CD4-positive, alpha-beta memory T cell (primary cell): Measurements from ENCODE around the gene ZNF213. TPM values are rescaled to one million over a fixed set of nuclear protein-coding genes. Genes with fewer than 3 reads are reported as not detected.
A peak's percentile ranks its signal among the peaks of the same experiment; 100 is the strongest.

Source experiments
- CTCF ChIA-PET: fragments of 350-600 bp; sonication (Branson Sonifier 250); formaldehyde crosslinking; loops from one replicate; lab custom pipeline; 2021; ENCODE audit warnings: inconsistent platforms; ENCODE audit not compliant: partially characterized antibody; lab: Charles Lee
- POLR2A ChIA-PET: fragments of 350-600 bp; sonication (Branson Sonifier 250); formaldehyde crosslinking; loops from one replicate; lab custom pipeline; 2021; ENCODE audit not compliant: partially characterized antibody; lab: Charles Lee
- DNase-seq, 5 donors: peaks; one replicate each; pipeline versions ENCODE4 v3.0.0 to v3.0.0-alpha.2; 2020 to 2022; ENCODE audit warnings: mixed read lengths in 1 of 5
- H3K27ac ChIP-seq: one replicate; pipeline ENCODE4 v1.7.0; 2013; ENCODE audit warnings: low read depth, low read length
- H3K27me3 ChIP-seq: 2 replicates; pipeline ENCODE4 v1.7.0; 2013; ENCODE audit warnings: mild to moderate bottlenecking, low read length, moderate library complexity; ENCODE audit not compliant: insufficient read depth
- H3K36me3 ChIP-seq: 2 replicates; pipeline ENCODE4 v1.7.0; 2013; ENCODE audit warnings: mild to moderate bottlenecking, low read length, moderate library complexity; ENCODE audit not compliant: insufficient read depth
- H3K4me1 ChIP-seq: 2 replicates; pipeline ENCODE4 v1.7.0; 2013; ENCODE audit warnings: mild to moderate bottlenecking, low read length, moderate library complexity; ENCODE audit not compliant: insufficient read depth
- H3K4me3 ChIP-seq, 2 donors: one replicate each; pipeline ENCODE4 v1.7.0; 2013; ENCODE audit warnings: low read length in 2 of 2, mild to moderate bottlenecking in 1 of 2
- H3K9me3 ChIP-seq, 2 donors: one replicate each; pipeline ENCODE4 v1.7.0; 2013; ENCODE audit warnings: low read length in 2 of 2, control low read depth in 1 of 2; ENCODE audit not compliant: control insufficient read depth in 1 of 2
- H3K27ac Mint-ChIP-seq, 7 donors: one replicate each; pipeline ENCODE4 v1.8.0; 2020 to 2021; ENCODE audit warnings: mixed read lengths in 7 of 7, mild to moderate bottlenecking in 6 of 7, inconsistent platforms in 3 of 7, moderate library complexity in 3 of 7
- H3K27me3 Mint-ChIP-seq, 2 donors: one replicate each; pipeline ENCODE4 v1.8.0; 2020 to 2021; ENCODE audit warnings: mixed read lengths in 2 of 2
- H3K36me3 Mint-ChIP-seq, 2 donors: one replicate each; pipeline ENCODE4 v1.8.0; 2020 to 2021; ENCODE audit warnings: mixed read lengths in 2 of 2, inconsistent platforms in 1 of 2, mild to moderate bottlenecking in 1 of 2
- H3K4me1 Mint-ChIP-seq, 4 donors: one replicate each; pipeline ENCODE4 v1.8.0; 2020 to 2021; ENCODE audit warnings: mixed read lengths in 4 of 4, mild to moderate bottlenecking in 1 of 4
- H3K4me3 Mint-ChIP-seq, 8 donors: one replicate each; pipeline ENCODE4 v1.8.0; 2020 to 2021; ENCODE audit warnings: mixed read lengths in 8 of 8, mild to moderate bottlenecking in 7 of 8, moderate library complexity in 6 of 8, inconsistent platforms in 3 of 8
- H3K9me3 Mint-ChIP-seq, 8 donors: one replicate each; pipeline ENCODE4 v1.8.0; 2020 to 2021; ENCODE audit warnings: mixed read lengths in 8 of 8, mild to moderate bottlenecking in 5 of 8, inconsistent platforms in 3 of 8, moderate library complexity in 1 of 8
- intact Hi-C: fragments of 100-400 bp; cut with micrococcal nuclease; formaldehyde crosslinking; loops from one replicate; pipeline ENCODE4 v1.15.1; 2023
- polyA plus RNA-seq, 2 donors: library from polyadenylated mRNA; unstranded; fragments of 300-500 nt; fragmentation: Illumina TruSeq; gene quantifications; one replicate each; pipeline ENCODE4 v1.2.3, GENCODE V29; 2021
- total RNA-seq, 2 experiments: library from RNA; stranded (reverse); gene quantifications; one replicate each; pipeline ENCODE4 v1.2.3, GENCODE V29; 2021

ZNF213 gene
- total and polyA plus RNA-seq, 4 experiments from 2014 or later, result 0.67 to 14.5 (median 8.7) TPM

- CTCF ChIA-PET, result interaction anchor here (0.7 to 17.8 kb wide), 20 partner anchors 9 to 73 kb away, joined by 3 to 376 read pairs (median 6); partner anchors contain the start of genes IL32 and ZNF213
- no peaks in the 10 kb centered on the region for H3K27me3 Mint-ChIP-seq
- intact Hi-C loops, result loop anchor here (1.0 to 2.0 kb wide), 2 partner anchors 42 to 70 kb away; no protein-coding TSS in a partner anchor
- H3K9me3 Mint-ChIP-seq, result no peaks in the 10 kb centered on the region
- Histone ChIP-seq H3K9me3 (no peaks in the 10 kb centered on the region), H3K27me3 (no peaks in the 10 kb centered on the region), H3K27ac (no peak overlapping the region), H3K4me1 (peaks cover 53% of the 10 kb centered on the region), H3K4me3 (peak overlapping the region in 1 of 2 donors; percentile 49), H3K36me3 (no peaks in the 10 kb centered on the region)
- no peaks in the 10 kb centered on the region for H3K36me3 Mint-ChIP-seq
- H3K4me3 Mint-ChIP-seq, result peak overlapping the region; percentile 82 to 91 (median 89)
- POLR2A ChIA-PET, result interaction anchor here (0.5 to 12.6 kb wide), 18 partner anchors 12 to 79 kb away, joined by 3 to 146 read pairs (median 4); partner anchors contain the start of genes IL32 and ZNF213
- DNase-seq, result peak; percentile 51 to 68 (median 60)
- H3K4me1 Mint-ChIP-seq, result peaks cover 22 to 67% (median 43%) of the 10 kb centered on the region in 4 donors
- H3K27ac Mint-ChIP-seq, result peak overlapping the region; percentile 82 to 95 (median 92)
Observed at GRCh38 chr16:3101018-3101840, 33.6 kb upstream of the ZNF213 start.

GRCh38 chr16:3101841-3102470, 32.9 kb upstream of the ZNF213 start:
- peak overlapping the region in 1 of 2 donors; percentile 2 for H3K4me3 ChIP-seq
- intact Hi-C loops, result loop anchor here (1.0 to 2.0 kb wide), 2 partner anchors 43 to 71 kb away; no protein-coding TSS in a partner anchor
- H3K9me3 ChIP-seq, result no peaks in the 10 kb centered on the region
- POLR2A ChIA-PET, result interaction anchor here (0.6 to 12.6 kb wide), 14 partner anchors 13 to 181 kb away, joined by 3 to 146 read pairs (median 7); partner anchors contain the start of genes IL32, ZNF213 and ZNF263
- H3K4me3 Mint-ChIP-seq, result peak overlapping the region; percentile 82 to 91 (median 89)
- no peaks in the 10 kb centered on the region for H3K27me3 ChIP-seq
- CTCF ChIA-PET, result interaction anchor here (0.7 to 17.8 kb wide), 20 partner anchors 9 to 188 kb away, joined by 3 to 376 read pairs (median 4); partner anchors contain the start of genes IL32 and ZNF213
- no peaks in the 10 kb centered on the region for H3K27me3 Mint-ChIP-seq
- peak overlapping the region; percentile 77 to 92 (median 90) for H3K27ac Mint-ChIP-seq
- peaks cover 22 to 68% (median 43%) of the 10 kb centered on the region in 4 donors for H3K4me1 Mint-ChIP-seq
- H3K4me1 ChIP-seq, result peaks cover 54% of the 10 kb centered on the region
- peak in 2 of 5 donors; percentile 19 to 29 for DNase-seq
- no peaks in the 10 kb centered on the region for H3K9me3 Mint-ChIP-seq
- H3K27ac ChIP-seq, result no peak overlapping the region
- no peaks in the 10 kb centered on the region for H3K36me3 Mint-ChIP-seq
- no peaks in the 10 kb centered on the region for H3K36me3 ChIP-seq

GRCh38 chr16:3106205-3106928, 28.5 kb upstream of the ZNF213 start:
- Histone ChIP-seq H3K27ac (peak overlapping the region; percentile 82), H3K36me3 (no peaks in the 10 kb centered on the region), H3K27me3 (no peaks in the 10 kb centered on the region), H3K9me3 (no peaks in the 10 kb centered on the region), H3K4me3 (peak overlapping the region; percentile 38 to 58), H3K4me1 (peaks cover 37% of the 10 kb centered on the region)
- intact Hi-C loops, result loop anchor here (1.0 to 2.0 kb wide), 2 partner anchors 31 to 52 kb away; no protein-coding TSS in a partner anchor
- H3K36me3 Mint-ChIP-seq, result no peaks in the 10 kb centered on the region
- peak; percentile 87 to 90 (median 88) for DNase-seq
- no peaks in the 10 kb centered on the region for H3K27me3 Mint-ChIP-seq
- H3K27ac Mint-ChIP-seq, result peak overlapping the region; percentile 86 to 95 (median 92)
- H3K9me3 Mint-ChIP-seq, result peaks cover 0 to 1% (median 0%) of the 10 kb centered on the region in 8 donors
- H3K4me3 Mint-ChIP-seq, result peak overlapping the region; percentile 78 to 92 (median 88)
- ChIA-PET POLR2A (interaction anchor here (1.0 to 12.6 kb wide), 10 partner anchors 16 to 55 kb away, joined by 3 to 146 read pairs (median 10); partner anchors contain the start of genes IL32 and ZNF213), CTCF (interaction anchor here (0.6 to 17.8 kb wide), 6 partner anchors 24 to 75 kb away, joined by 3 to 376 read pairs (median 3); partner anchors contain the start of genes IL32 and ZNF213)
- peaks cover 12 to 41% (median 27%) of the 10 kb centered on the region in 4 donors for H3K4me1 Mint-ChIP-seq

GRCh38 chr16:3112058-3112880, 22.6 kb upstream of the ZNF213 start, which contains the start of gene ZNF205:
TSS of gene ZNF205 (plus strand) at chr16:3112586. CDS start at chr16:3113431, 845 bp downstream.
- peaks cover 0 to 2% of the 10 kb centered on the region in 2 donors for H3K27me3 Mint-ChIP-seq
- peak within 1 kb of the TSS in 1 of 7 donors; percentile 59 for H3K27ac Mint-ChIP-seq
- intact Hi-C loops, result no loop called here
- no peak for DNase-seq
- Histone ChIP-seq H3K36me3 (no peaks in the 10 kb centered on the region), H3K9me3 (no peaks in the 10 kb centered on the region), H3K4me1 (peaks cover 3% of the 10 kb centered on the region), H3K4me3 (no peak within 1 kb of the TSS), H3K27ac (no peak within 1 kb of the TSS), H3K27me3 (no peaks in the 10 kb centered on the region)
- ChIA-PET POLR2A (interaction anchor here (1.2 to 1.5 kb wide), 2 partner anchors 11 to 23 kb away, joined by 3 to 5 read pairs; partner anchors contain the start of gene ZNF213), CTCF (interaction anchor here (1.6 to 4.0 kb wide), 2 partner anchors 10 to 17 kb away, joined by 4 to 22 read pairs; no protein-coding TSS in a partner anchor)
- no peak within 1 kb of the TSS for H3K4me3 Mint-ChIP-seq
- peaks cover 1 to 3% (median 3%) of the 10 kb centered on the region in 4 donors for H3K4me1 Mint-ChIP-seq
- peaks cover 0 to under 1% (median 0%) of the 10 kb centered on the region in 8 donors for H3K9me3 Mint-ChIP-seq
- peaks cover 0 to 4% of the 10 kb centered on the region in 2 donors for H3K36me3 Mint-ChIP-seq

GRCh38 chr16:3112881-3113574, 21.8 kb upstream of the ZNF213 start:
- no peak overlapping the region for H3K4me3 ChIP-seq
- no peaks in the 10 kb centered on the region for H3K4me1 ChIP-seq
- H3K27ac ChIP-seq, result no peak overlapping the region
- Mint-ChIP-seq H3K36me3 (peaks cover 0 to 4% of the 10 kb centered on the region in 2 donors), H3K4me3 (no peak overlapping the region), H3K27me3 (peaks cover 0 to 2% of the 10 kb centered on the region in 2 donors), H3K9me3 (no peaks in the 10 kb centered on the region), H3K27ac (peak overlapping the region in 1 of 7 donors; percentile 59), H3K4me1 (peaks cover 0 to 2% (median 0%) of the 10 kb centered on the region in 4 donors)
- CTCF ChIA-PET, result interaction anchor here (1.0 to 4.0 kb wide), 4 partner anchors 13 to 82 kb away, joined by 3 to 22 read pairs (median 3); no protein-coding TSS in a partner anchor
- no peaks in the 10 kb centered on the region for H3K36me3 ChIP-seq
- intact Hi-C loops, result no loop called here
- no peak for DNase-seq
- H3K27me3 ChIP-seq, result no peaks in the 10 kb centered on the region
- POLR2A ChIA-PET, result interaction anchor here (1.5 kb wide), 1 partner anchor 22 kb away, joined by 3 read pairs; the partner anchor contains the start of gene ZNF213
- no peaks in the 10 kb centered on the region for H3K9me3 ChIP-seq
